ENCODE data around the gene KCTD17.
A peak's percentile ranks its signal among the peaks of the same experiment; 100 is the strongest.

The KCTD17 gene

GRCh38 chr22:37016134-37016910, 35.2 kb upstream of the KCTD17 start:
- FAIRE-seq (no peak), DNase-seq (ENCODE audit: insufficient read length, low spot score) (no peak)
- TF ChIP-seq CTCF (IDR thresholded peaks at IDR 0.05; ENCODE audit: insufficient read depth, missing control alignments) = no peak

DNA sequence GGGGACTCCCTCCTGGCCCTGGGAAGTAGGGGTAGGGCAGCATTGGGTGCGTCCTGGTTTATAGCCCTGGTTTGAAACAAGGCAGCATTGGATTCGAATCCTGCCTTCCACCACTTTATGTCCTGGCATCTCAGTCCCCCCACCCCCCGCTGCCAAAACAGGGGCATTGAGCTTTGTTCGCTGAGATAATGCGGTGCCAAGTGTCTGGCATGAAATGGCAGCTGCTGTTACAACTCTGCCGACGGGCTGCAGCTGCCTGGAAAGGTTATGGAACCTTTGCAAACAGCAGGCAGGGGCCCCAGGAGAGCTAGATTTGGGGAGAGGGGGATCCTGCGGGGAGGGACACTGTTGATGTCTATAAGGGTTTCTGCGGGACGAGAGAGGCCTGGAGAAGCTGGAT, 34.2 kb upstream of the KCTD17 start:
- no peak for FAIRE-seq
- no peak for DNase-seq (ENCODE audit: insufficient read length, low spot score)
- TF ChIP-seq CTCF (IDR thresholded peaks at IDR 0.05; ENCODE audit: insufficient read depth, missing control alignments) = no peak

- no peak for FAIRE-seq
- TF ChIP-seq CTCF (IDR thresholded peaks at IDR 0.05; ENCODE audit: insufficient read depth, missing control alignments) = no peak
- no peak for DNase-seq (ENCODE audit: insufficient read length, low spot score)
Measured at GRCh38 chr22:37018086-37018814, 33.3 kb upstream of the KCTD17 start.

DNA sequence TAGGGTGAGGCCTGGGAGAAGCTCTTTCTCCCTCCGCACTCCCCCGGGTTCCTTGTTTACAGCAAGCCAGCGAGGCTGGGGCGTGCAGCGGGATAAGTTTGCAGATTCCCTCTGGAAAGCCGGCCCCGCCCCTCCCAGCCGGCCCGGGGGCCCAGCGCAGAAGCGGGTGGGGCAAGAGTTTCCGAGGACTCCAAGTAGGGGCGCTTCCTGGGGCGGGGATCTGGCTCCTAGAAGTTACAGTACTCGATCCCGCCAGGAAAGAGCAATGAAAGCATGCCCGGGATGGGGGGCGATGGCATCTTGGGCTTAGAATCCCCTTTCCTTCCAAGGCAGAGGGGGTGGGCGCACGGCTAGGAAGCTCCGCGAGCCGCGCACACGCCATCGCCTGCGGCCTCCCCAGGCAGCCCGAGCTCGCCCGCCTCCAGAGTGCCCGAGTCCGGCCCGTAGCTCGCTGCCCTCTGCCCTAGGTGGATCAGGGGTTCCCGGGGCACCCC, 32.7 kb upstream of the KCTD17 start:
- DNase-seq (ENCODE audit: insufficient read length, low spot score) = no peak

GRCh38 chr22:37019309-37020191, 32.0 kb upstream of the KCTD17 start, which contains the start of the genes MPST and TST:
Gene MPST (plus strand): TSS chr22:37019742. CDS start chr22:37019837, 95 bp downstream.
Gene TST (minus strand): TSS chr22:37019447. CDS start chr22:37018732, 715 bp downstream.
- DNase-seq (ENCODE audit: insufficient read length, low spot score) = peak; percentile 40
- no peak for FAIRE-seq
- TF ChIP-seq CTCF (IDR thresholded peaks at IDR 0.05; ENCODE audit: insufficient read depth, missing control alignments) = no peak

More for the DNA sequence above, 32.7 kb upstream of the KCTD17 start:
- no peak for TF ChIP-seq CTCF (IDR thresholded peaks at IDR 0.05; ENCODE audit: insufficient read depth, missing control alignments)
- no peak for FAIRE-seq

GRCh38 chr22:37020192-37020479, 31.4 kb upstream of the KCTD17 start:
- TF ChIP-seq CTCF (IDR thresholded peaks at IDR 0.05; ENCODE audit: insufficient read depth, missing control alignments) = no peak
- no peak for FAIRE-seq
- no peak for DNase-seq (ENCODE audit: insufficient read length, low spot score)
